ENCODE results near the gene SND1.

The SND1 gene

GRCh38 chr7:127632276-127632910 is 19.6 kb upstream of the SND1 start:
- in situ Hi-C loops (cut with MboI; ENCODE audit: low pct_unique_long_range_greater_than_20kb, low sequenced_read_pairs, unreplicated experiment), result no loop called here
- TF ChIP-seq, protein P1, sequence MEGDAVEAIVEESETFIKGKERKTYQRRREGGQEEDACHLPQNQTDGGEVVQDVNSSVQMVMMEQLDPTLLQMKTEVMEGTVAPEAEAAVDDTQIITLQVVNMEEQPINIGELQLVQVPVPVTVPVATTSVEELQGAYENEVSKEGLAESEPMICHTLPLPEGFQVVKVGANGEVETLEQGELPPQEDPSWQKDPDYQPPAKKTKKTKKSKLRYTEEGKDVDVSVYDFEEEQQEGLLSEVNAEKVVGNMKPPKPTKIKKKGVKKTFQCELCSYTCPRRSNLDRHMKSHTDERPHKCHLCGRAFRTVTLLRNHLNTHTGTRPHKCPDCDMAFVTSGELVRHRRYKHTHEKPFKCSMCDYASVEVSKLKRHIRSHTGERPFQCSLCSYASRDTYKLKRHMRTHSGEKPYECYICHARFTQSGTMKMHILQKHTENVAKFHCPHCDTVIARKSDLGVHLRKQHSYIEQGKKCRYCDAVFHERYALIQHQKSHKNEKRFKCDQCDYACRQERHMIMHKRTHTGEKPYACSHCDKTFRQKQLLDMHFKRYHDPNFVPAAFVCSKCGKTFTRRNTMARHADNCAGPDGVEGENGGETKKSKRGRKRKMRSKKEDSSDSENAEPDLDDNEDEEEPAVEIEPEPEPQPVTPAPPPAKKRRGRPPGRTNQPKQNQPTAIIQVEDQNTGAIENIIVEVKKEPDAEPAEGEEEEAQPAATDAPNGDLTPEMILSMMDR (IDR thresholded peaks at IDR 0.05; ENCODE audit: extremely low read depth, insufficient read depth, missing control alignments), result no peak
- DNase-seq (ENCODE audit: low spot score), result no peak

- DNase-seq (ENCODE audit: low spot score), result no peak
- TF ChIP-seq, protein P1 (IDR thresholded peaks at IDR 0.05; ENCODE audit: extremely low read depth, insufficient read depth, missing control alignments), result no peak
- in situ Hi-C loops (cut with MboI; ENCODE audit: low pct_unique_long_range_greater_than_20kb, low sequenced_read_pairs, unreplicated experiment), result no loop called here
These were observed 16.2 kb upstream of the SND1 start for GRCh38 chr7:127635659-127636285.

- in situ Hi-C loops (cut with MboI; ENCODE audit: low pct_unique_long_range_greater_than_20kb, low sequenced_read_pairs, unreplicated experiment), result no loop called here
- TF ChIP-seq, protein P1 (IDR thresholded peaks at IDR 0.05; ENCODE audit: extremely low read depth, insufficient read depth, missing control alignments), result no peak
- DNase-seq (ENCODE audit: low spot score), result no peak
These were observed 13.8 kb upstream of the SND1 start for GRCh38 chr7:127638197-127638596.

DNA sequence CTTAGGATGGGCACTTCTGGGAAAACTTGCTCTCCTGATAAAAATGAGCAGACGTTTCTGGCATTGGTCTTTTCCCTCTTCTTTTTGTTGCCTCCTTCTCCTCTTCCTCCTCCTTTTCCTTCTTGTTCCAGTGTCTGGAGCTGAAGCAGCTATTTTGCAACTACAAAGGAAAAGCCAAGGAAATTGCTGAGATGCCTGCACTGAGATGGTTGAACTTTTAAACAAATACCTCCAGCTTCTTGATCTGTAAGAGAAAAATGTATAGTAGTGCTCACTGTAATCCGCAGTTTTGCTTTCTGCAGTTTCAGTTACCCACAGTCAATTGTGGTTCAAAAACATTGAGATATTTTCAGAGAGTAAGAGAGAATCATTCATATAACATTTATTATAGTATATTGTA is 7.5 kb upstream of the SND1 start:
- no peak for DNase-seq (ENCODE audit: low spot score)
- TF ChIP-seq, protein P1 (IDR thresholded peaks at IDR 0.05; ENCODE audit: extremely low read depth, insufficient read depth, missing control alignments), result no peak
- in situ Hi-C loops (cut with MboI; ENCODE audit: low pct_unique_long_range_greater_than_20kb, low sequenced_read_pairs, unreplicated experiment), result no loop called here

- TF ChIP-seq, protein P1 (IDR thresholded peaks at IDR 0.05; ENCODE audit: extremely low read depth, insufficient read depth, missing control alignments), result no peak
- in situ Hi-C loops (cut with MboI; ENCODE audit: low pct_unique_long_range_greater_than_20kb, low sequenced_read_pairs, unreplicated experiment), result no loop called here
- no peak for DNase-seq (ENCODE audit: low spot score)
These were observed 4.4 kb upstream of the SND1 start for GRCh38 chr7:127647636-127648035.

DNA sequence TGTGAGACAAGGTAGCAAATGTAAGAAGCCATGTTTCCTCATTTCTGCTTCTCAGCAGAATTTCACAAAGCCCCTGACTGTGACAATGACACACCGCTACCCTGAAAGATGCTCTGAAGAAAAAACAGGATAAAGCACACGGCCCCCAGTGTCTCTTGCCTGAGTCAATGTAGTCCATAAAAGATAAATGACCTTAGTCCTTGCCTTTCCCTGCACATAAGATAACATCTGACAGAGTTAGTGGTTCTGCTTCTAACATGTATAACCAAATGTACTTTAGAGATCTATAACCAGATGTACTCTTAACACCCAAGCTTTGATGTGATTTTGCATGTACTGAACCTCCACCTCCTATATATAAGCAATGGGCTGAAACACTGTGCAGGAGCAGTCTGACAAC is 3.0 kb upstream of the SND1 start:
- DNase-seq (ENCODE audit: low spot score), result no peak
- TF ChIP-seq, protein P1 (IDR thresholded peaks at IDR 0.05; ENCODE audit: extremely low read depth, insufficient read depth, missing control alignments), result no peak
- in situ Hi-C loops (cut with MboI; ENCODE audit: low pct_unique_long_range_greater_than_20kb, low sequenced_read_pairs, unreplicated experiment), result no loop called here
